ENCODE data around the gene NDUFC2.
A peak's percentile ranks its signal among the peaks of the same experiment; 100 is the strongest.
"Not testable (repeated sequence)": the region's sequence is repeated elsewhere in the genome, so short reads cannot be mapped to it uniquely, and the experiment has no call there.

The NDUFC2 gene

GRCh38 chr11:78049348-78049747 is 30.3 kb downstream of the NDUFC2 start:
- no peak for DNase-seq

GRCh38 chr11:78048561-78048960 is 31.1 kb downstream of the NDUFC2 start:
- DNase-seq = no peak

DNA sequence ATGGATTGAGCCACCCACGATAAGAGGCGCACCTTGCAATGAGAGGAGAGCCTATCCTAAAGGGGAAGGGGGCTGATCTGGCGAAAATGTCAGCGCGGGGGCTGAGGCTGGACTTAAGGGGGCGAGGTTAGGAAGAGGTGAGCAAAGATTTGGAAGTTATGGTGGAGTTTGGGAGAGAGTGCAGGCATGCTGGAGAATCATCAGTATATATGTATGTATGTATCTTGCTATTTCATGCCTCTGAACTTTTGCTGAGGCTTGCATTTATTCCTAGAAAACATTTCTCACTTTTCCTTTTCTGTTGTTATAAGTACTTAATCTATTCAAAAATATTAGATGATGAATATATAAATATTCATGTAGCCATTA is 33.2 kb downstream of the NDUFC2 start:
- no peak for DNase-seq

DNA sequence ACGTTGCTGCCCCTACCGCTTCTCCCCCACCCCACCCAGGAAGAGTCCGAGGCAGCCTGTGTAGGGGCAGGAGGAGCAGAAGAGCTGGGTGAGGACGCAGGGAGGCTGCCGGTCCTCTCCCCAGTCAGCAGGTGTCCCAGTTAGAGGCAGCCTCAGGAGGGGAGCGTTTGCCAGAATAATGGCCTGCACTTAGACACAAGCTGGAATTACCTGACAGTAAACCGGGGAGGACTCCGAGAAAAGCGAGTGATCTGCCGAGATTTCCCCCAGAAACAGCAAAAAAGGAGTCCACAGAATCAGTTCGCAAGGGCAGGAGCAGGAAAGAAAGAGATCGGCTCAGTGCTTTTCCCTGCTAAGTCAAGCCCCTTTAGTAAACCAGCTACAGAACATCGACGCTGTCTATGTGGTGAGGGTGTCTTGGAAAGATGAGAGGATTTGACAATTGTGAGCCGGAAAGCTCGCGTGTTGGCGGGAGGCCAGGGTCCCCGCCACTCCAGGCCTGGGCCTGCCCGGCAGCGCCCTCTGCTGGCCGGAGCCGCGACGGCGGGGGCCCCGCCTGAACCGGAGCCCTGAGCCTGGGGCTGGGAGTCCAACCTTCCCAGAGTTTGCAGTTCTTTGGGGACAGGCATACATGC is 33.7 kb downstream of the NDUFC2 start:
- peak; percentile 95 for DNase-seq

DNA sequence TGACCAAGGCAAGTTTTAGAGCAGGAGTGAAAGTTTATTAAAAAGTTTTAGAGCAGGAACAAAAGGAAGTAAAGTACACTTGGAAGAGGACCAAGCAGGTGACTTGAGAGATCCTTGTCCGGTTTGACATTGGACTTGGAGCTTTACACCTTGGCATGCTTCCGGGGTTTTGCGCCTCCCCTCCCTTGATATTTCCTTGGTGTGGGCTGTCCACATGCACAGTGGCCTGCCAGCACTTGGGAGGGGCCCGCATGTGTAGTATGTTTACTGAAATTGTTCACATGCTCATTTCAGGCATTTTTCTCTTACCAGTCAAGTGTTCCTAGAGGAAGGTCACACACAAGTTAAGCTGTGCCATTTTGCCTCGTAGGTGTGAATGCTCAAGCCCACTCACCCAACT is 35.0 kb downstream of the NDUFC2 start:
- DNase-seq = no peak

DNA sequence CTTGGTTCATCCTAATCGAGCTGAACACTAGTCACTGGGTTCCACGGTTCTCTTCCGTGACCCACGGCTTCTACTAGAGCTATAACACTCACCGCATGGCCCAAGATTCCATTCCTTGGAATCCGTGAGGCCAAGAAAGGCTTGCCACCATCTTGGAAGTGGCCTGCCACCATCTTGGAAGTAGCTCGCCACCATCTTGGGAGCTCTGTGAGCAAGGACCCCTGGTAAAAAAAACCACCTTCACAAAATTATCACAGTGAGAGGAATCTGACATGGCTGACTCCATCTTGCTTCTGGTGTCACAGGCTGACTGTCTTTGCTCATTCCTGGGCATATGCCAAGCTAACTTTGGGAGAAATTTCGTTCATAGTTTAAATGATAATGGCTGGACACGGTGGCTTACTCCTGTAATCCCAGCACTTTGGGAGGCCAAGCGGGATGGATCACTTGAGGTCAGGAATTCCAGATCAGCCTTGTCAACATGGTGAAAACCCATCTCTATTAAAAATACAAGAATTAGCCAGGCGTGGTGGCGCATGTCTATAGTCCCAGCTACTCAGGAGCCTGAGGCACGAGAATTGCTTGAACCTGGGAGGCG is 37.7 kb downstream of the NDUFC2 start:
- no peak for DNase-seq

GRCh38 chr11:78041380-78041719 is 38.3 kb downstream of the NDUFC2 start:
- DNase-seq = not testable (repeated sequence)

DNA sequence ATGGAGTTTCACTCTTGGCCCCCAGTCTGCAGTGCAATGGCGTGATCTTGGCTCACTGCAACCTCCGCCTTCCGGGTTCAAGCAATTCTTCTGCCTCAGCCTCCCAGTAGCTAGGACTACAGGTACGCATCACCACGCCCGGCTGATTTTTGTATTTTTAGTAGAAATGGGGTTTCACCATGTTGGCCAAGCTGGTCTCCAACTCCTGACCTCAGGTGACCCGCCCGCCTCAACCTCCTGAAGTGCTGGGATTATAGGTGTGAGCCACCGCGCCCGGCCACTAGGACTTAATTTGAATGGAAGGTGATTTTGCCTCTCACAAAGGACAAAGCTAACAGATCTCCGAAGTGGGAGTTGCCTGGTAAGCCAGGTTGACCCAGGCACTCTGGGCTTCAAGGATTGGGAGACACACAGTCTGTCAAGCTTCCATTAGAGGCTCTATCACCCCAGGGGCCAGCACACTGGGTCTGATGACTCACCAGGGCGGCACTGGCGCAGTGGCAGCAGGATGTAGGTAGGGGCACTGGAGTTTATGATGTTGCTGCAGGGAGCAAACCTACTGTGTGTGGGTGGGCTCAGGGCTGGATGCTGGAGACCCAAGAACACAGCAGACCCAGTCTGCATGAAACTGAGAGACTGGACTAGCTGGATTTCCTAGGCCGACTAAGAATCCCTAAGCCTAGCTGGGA is 38.8 kb downstream of the NDUFC2 start:
- no peak for DNase-seq

GRCh38 chr11:78039919-78040671 is 39.6 kb downstream of the NDUFC2 start:
- peak; percentile 90 for DNase-seq

DNA sequence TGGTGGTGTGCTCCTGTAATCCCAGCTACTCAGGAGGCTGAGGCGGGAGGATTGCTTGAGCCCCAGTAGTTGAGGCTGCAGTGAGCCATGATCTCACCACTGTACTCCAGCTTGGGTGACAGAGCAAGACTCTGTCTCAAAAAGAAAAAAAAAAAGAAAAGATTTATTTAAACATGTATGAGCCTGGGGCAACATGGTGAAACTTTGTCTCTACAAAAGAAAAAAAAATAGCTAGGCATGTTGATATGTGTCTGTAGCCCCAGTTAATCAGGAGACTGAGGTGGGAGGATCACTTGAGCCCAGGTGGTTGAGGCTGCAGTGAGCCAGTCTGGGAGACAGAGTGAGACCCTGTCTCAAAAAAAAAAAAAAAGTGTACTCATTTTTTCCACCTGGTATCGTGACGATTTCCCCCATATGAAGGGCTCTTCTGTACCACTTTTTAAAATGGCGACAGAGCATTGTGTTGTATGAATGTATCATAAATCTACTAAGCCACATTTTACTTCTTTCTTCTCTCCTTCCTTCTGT is 40.2 kb downstream of the NDUFC2 start:
- peak; percentile 72 for DNase-seq

DNA sequence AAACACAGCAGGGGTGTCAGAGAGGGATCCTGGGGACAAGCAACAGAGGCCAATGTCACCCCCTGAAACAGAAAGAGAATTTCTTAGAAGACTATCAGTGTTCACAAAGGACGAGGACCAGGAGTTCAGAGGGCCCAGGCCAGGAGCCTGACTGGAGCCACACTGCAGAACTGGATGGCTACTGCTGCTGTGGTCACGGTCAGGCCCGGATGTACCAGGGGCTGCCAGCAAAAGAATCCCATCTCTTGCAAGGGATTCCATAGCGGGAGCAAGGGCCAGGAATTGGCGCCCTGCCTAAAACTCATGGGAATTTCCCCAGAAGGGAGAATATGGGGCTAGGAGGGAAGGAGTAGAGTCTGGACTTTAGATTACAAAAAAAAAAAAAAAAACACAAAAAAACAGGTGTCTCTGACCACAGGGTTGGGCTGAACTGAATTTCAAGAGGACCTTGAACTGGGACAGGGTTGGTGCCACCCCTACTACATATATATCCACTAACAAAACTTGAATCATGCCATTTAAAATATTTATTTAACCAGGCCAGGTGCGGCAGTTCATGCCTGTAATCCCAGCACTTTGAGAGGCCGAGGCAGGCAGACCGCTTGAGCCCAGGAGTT is 40.9 kb downstream of the NDUFC2 start:
- no peak for DNase-seq

- no peak for DNase-seq
These were observed 41.6 kb downstream of the NDUFC2 start for GRCh38 chr11:78037825-78038620.

DNA sequence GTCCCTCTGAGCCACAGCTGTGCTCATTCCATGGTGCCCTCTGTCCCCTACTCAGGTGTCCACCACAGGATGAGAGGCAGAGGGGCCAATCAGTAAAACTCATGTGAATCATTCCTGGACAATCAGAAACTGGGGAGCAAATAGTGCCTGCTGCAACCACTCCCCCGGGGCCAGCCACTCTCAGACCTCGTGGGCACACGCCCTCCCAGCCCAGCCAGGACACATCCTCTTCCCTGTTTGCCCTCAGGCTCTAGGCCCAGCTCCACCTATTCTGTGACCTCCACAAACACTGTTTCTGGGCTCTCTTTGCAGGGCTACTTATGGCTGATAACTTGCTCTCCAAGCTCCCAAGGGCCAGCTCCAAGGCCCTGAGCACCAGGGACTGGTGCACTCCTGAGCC is 42.6 kb downstream of the NDUFC2 start:
- peak; percentile 47 for DNase-seq

DNA sequence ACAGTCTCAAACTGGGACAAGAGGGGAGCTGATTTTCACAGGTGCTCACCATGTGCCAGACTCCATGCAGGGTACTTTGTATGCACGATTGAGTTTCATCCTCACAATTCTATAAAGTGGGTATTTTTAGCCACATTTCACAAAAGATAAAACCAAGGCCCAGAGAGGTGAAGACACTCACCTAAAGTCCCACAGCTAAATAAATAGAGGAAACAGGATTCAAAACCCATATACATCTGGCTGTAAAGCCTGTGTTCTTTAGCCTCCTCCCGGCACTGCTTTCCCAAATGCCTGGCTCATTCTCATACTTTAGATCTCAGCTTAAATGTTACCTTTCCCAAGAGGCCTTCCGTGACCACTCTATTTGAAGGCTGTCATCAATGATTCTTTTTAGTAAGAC is 43.3 kb downstream of the NDUFC2 start:
- no peak for DNase-seq

DNA sequence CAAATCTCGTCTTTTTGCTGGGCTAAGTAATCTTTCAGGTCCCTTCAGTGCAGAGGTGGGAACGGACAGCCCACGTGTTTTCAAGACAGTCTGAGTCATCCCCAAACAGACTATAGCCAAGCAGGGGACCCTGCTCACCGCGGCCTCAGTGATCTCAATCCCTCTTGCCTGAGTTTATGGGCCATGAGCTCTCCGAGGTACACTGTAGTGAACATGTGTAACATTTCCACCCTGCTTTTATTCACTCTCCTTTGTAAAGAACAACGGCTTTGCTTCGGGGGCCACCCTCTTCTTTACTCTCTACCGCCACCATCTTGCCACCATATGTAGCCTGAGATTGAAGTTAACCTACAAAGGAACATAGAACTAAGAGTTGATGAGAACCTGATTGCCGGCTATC is 45.0 kb downstream of the NDUFC2 start:
- DNase-seq = no peak

DNA sequence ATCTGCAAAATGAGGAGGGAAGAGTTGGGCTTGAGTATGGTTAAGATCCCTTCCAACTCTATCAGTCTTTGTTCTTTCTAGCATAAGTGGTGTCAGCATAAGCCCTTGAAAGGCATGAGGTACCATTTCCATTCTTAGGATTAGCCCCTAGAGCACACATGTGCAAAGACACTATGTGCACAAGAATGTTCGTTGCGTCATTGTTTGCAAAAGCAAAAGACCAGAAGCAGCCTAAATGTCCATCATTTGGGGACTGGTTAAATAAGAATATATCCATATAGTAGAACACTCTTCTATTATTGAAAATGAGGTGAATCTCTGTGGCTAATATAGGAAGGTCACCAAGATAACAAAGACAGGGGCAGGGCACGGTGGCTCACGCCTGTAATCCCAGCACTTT is 46.6 kb downstream of the NDUFC2 start:
- no peak for DNase-seq

- DNase-seq = peak; percentile 38
These were observed 47.6 kb downstream of the NDUFC2 start for GRCh38 chr11:78032090-78032489.

DNA sequence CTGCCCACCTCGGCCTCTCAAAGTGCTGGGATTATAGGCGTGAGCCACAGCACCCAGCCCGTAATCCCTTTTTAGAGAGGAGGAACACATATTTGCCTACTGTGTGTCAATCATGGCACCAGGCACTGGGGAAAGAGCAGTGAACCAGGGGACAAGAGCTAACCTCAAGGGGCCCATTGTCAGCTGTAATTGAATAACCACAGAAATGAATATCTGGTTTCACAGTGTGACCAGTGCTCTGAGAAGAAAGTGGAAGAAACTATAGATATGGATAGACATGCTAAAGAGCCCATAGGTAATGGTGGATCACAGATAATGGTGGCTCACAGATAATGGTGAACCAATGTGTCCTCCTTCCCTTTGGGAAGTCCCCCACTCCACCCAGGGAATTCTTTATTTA is 48.0 kb downstream of the NDUFC2 start:
- DNase-seq = peak; percentile 38

- peak; percentile 100 for DNase-seq
These were observed 49.0 kb downstream of the NDUFC2 start for GRCh38 chr11:78030429-78031325.

GRCh38 chr11:78028423-78028822 is 51.2 kb downstream of the NDUFC2 start:
- not testable (repeated sequence) for DNase-seq

DNA sequence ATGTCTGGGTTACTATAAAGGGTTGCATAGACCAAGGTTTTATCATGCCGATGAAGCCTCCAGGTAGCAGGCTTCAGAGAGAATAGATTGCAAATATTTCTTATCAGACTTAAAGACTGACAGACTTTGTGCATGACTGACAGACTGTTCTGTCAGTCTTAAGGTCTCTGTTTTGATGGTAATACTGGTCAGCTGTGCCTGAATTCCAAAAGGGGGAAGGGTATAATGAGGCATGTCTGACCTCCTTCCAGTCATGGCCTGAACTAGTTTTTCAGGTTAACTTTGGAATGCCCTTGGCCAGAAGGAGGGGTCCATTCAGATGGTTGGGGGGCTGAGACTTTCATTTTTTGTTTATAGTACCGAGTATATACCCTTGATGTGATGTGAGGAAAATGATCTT is 51.9 kb downstream of the NDUFC2 start:
- DNase-seq = no peak
